GM19099 (cell line): ENCODE measurements around the gene PCDH20.

Experiments used
- POLR2A ChIP-seq: IDR thresholded peaks from 3 replicates; pipeline ENCODE4 v1.6.1; 2011; ENCODE audit warnings: low read depth; ENCODE audit not compliant: insufficient read length; ENCODE audit errors: extremely low read depth

Gene PCDH20

GRCh38 chr13:61415749-61416148, at the start of gene PCDH20:
PCDH20 (minus strand) TSS chr13:61415849; CDS start chr13:61415158, 691 bp downstream.
- TF ChIP-seq POLR2A: no peak

- TF ChIP-seq POLR2A: no peak
Observed at GRCh38 chr13:61463024-61463423, 47.4 kb upstream of the PCDH20 start.

GRCh38 chr13:61453121-61453520, 37.5 kb upstream of the PCDH20 start:
- no peak for TF ChIP-seq POLR2A

- TF ChIP-seq POLR2A: no peak
Observed at GRCh38 chr13:61432029-61432428, 16.4 kb upstream of the PCDH20 start.

GRCh38 chr13:61423915-61424314, 8.3 kb upstream of the PCDH20 start:
- no peak for TF ChIP-seq POLR2A

GRCh38 chr13:61417086-61417570, 1.5 kb upstream of the PCDH20 start:
- TF ChIP-seq POLR2A: no peak

GRCh38 chr13:61415058-61415721, 459 bp downstream of the PCDH20 start:
- TF ChIP-seq POLR2A: no peak

- no peak for TF ChIP-seq POLR2A
Observed at GRCh38 chr13:61414686-61415057, 977 bp downstream of the PCDH20 start.

GRCh38 chr13:61413572-61414535, 1.8 kb downstream of the PCDH20 start:
- TF ChIP-seq POLR2A: no peak

- no peak for TF ChIP-seq POLR2A
Observed at GRCh38 chr13:61410669-61411297, 4.9 kb downstream of the PCDH20 start.

GRCh38 chr13:61410266-61410665, 5.4 kb downstream of the PCDH20 start:
- no peak for TF ChIP-seq POLR2A

- TF ChIP-seq POLR2A: no peak
Observed at GRCh38 chr13:61408571-61408970, 7.1 kb downstream of the PCDH20 start.

GRCh38 chr13:61406275-61406674, 9.4 kb downstream of the PCDH20 start:
- no peak for TF ChIP-seq POLR2A

GRCh38 chr13:61396121-61396520, 19.5 kb downstream of the PCDH20 start:
- TF ChIP-seq POLR2A: no peak

- no peak for TF ChIP-seq POLR2A
Observed at GRCh38 chr13:61391426-61391825, 24.2 kb downstream of the PCDH20 start.

GRCh38 chr13:61387694-61388093, 28.0 kb downstream of the PCDH20 start:
- no peak for TF ChIP-seq POLR2A

- TF ChIP-seq POLR2A: no peak
Observed at GRCh38 chr13:61383111-61383510, 32.5 kb downstream of the PCDH20 start.
